ENCODE results near the gene CCNG2.

- no peak for TF ChIP-seq SIN3A (IDR thresholded peaks at IDR 0.05; ENCODE audit: borderline replicate concordance in 2 of 2, control insufficient read depth in 1 of 2, low read depth in 2 of 2, low read length in 2 of 2)
- TF ChIP-seq TCF7L2 (IDR thresholded peaks at IDR 0.05; ENCODE audit: low read depth, low read length) = no peak
- no peak for TF ChIP-seq ZNF140 (CRISPR knock-in tag; IDR thresholded peaks at IDR 0.05)
- no peak for TF ChIP-seq CTCF (IDR thresholded peaks at IDR 0.05 in 2 of 3, conservative IDR thresholded peaks at IDR 0.05 in 1 of 3; ENCODE audit: insufficient read depth in 2 of 3, low read depth in 1 of 3, low read length in 3 of 3)
- no peak for TF ChIP-seq ZNF512 (tag; IDR thresholded peaks at IDR 0.05)
- TF ChIP-seq MAX (CRISPR knock-in tag; IDR thresholded peaks at IDR 0.05) = no peak
- no peak for TF ChIP-seq RNF2 (IDR thresholded peaks at IDR 0.05)
- TF ChIP-seq FOXO4 (CRISPR knock-in tag; IDR thresholded peaks at IDR 0.05) = no peak
- TF ChIP-seq MCM7 (IDR thresholded peaks at IDR 0.05) = no peak
- TF ChIP-seq HNRNPH1 (optimal IDR thresholded peaks at IDR 0.05; ENCODE audit: low read depth, low read length) = no peak
- no peak for TF ChIP-seq MCM5 (IDR thresholded peaks at IDR 0.05; ENCODE audit: low read depth)
- no peak for TF ChIP-seq ZNF395 (CRISPR knock-in tag; IDR thresholded peaks at IDR 0.05)
Measured at GRCh38 chr4:77202491-77202890, 45.5 kb downstream of the CCNG2 start.
